GM12801 (cell line): ENCODE data around the gene BDNF.

Experiments used
- CTCF ChIP-seq: IDR thresholded peaks from one replicate; pipeline ENCODE4 v1.5.1; 2011; ENCODE audit warnings: control low read depth; ENCODE audit not compliant: insufficient read length; ENCODE audit errors: extremely low read depth

The BDNF gene

GRCh38 chr11:27623945-27624523, 76.2 kb downstream of the BDNF start:
- TF ChIP-seq CTCF: no peak

GRCh38 chr11:27622541-27623300, 77.5 kb downstream of the BDNF start:
- TF ChIP-seq CTCF: no peak

GRCh38 chr11:27621405-27622161, 78.7 kb downstream of the BDNF start:
- TF ChIP-seq CTCF: no peak

- TF ChIP-seq CTCF: no peak
Measured at GRCh38 chr11:27619763-27620335, 80.4 kb downstream of the BDNF start.

- TF ChIP-seq CTCF: no peak
Measured at GRCh38 chr11:27619039-27619574, 81.1 kb downstream of the BDNF start.

GRCh38 chr11:27618281-27618915, 81.9 kb downstream of the BDNF start:
- TF ChIP-seq CTCF: no peak

- TF ChIP-seq CTCF: no peak
Measured at GRCh38 chr11:27616711-27617110, 83.5 kb downstream of the BDNF start.
